Kidney (tissue), 14 donors: Measurements from ENCODE around the gene IPCEF1. TPM values are rescaled to one million over a fixed set of nuclear protein-coding genes. Genes with fewer than 3 reads are reported as not detected.

Source experiments
- DNase-seq, 5 donors: peaks; one replicate each; pipeline ENCODE4 v3.0.0-alpha.2; 2013 to 2020
- FAIRE-seq: peaks from 2 replicates; lab custom pipeline; 2012; peaks lifted over from hg19 to GRCh38; lab: Jason Lieb, UNC
- H3K27ac ChIP-seq, 2 donors: one replicate each; pipeline ENCODE4 v1.7.0; 2013; ENCODE audit warnings: low read depth in 2 of 2, low read length in 2 of 2, inconsistent platforms in 1 of 2
- H3K27me3 ChIP-seq: one replicate; pipeline ENCODE4 v1.7.1; 2013; ENCODE audit warnings: low read length, inconsistent platforms; ENCODE audit not compliant: control insufficient read depth, insufficient read depth
- H3K36me3 ChIP-seq, 3 donors: one replicate each; pipeline versions ENCODE4 v1.7.0 to v1.7.1; 2013; ENCODE audit warnings: low read length in 3 of 3, control low read depth in 1 of 3, inconsistent platforms in 1 of 3; ENCODE audit not compliant: insufficient read depth in 3 of 3, control insufficient read depth in 2 of 3
- H3K4me1 ChIP-seq, 3 donors: one replicate each; pipeline versions ENCODE4 v1.7.0 to v1.7.1; 2013; ENCODE audit warnings: low read length in 3 of 3, inconsistent platforms in 1 of 3, low read depth in 1 of 3; ENCODE audit not compliant: control insufficient read depth in 2 of 3, insufficient read depth in 2 of 3
- H3K4me3 ChIP-seq, 3 donors: one replicate each; pipeline versions ENCODE4 v1.7.0 to v1.8.1; 2013; ENCODE audit warnings: low read length in 3 of 3, control low read depth in 1 of 3, inconsistent platforms in 1 of 3
- H3K9ac ChIP-seq, 3 donors: one replicate each; pipeline versions ENCODE4 v1.7.0 to v1.7.1; 2013; ENCODE audit warnings: low read length in 3 of 3, control low read depth in 1 of 3, inconsistent platforms in 1 of 3
- H3K9me3 ChIP-seq, 3 donors: one replicate each; pipeline versions ENCODE4 v1.7.0 to v1.7.1; 2013; ENCODE audit warnings: low read length in 3 of 3, control low read depth in 1 of 3, inconsistent platforms in 1 of 3; ENCODE audit not compliant: control insufficient read depth in 2 of 3, insufficient read depth in 1 of 3
- intact Hi-C: fragments of 100-400 bp; cut with DNase I; formaldehyde crosslinking; loops from one replicate; pipeline ENCODE4 v1.11.1; 2022
- polyA plus RNA-seq: library from polyadenylated mRNA; stranded (reverse); fragments of 350-450 nt; fragmentation: Illumina TruSeq; extraction: RNeasy Lipid Tissue Mini Kit (QIAGEN cat#74804); gene quantifications from one replicate; pipeline ENCODE4 v1.2.3, GENCODE V29; 2014; ENCODE audit warnings: low read depth, low replicate concordance; ENCODE audit not compliant: insufficient read depth
- total RNA-seq: library from RNA; stranded (reverse); fragmentation: NEBNext Ultra II Directional; extraction: Animal tissue kit (Norgen Biotek cat#: 25700); gene quantifications from one replicate; pipeline ENCODE4 v1.2.1, GENCODE V29; 2021
- TF ChIP-seq, protein P1 (sequence below): IDR thresholded peaks from 3 replicates; pipeline ENCODE4 v1.5.1; 2012; ENCODE audit warnings: mild to moderate bottlenecking, moderate library complexity, borderline replicate concordance; ENCODE audit not compliant: insufficient read depth; ENCODE audit errors: extremely low read depth
- donor health status: control.
- donor health status: control.
- donor health status: control.
- donor health status: control.
- donor health status: control.
- donor health status: DM: yes; HTN: yes; CAD: no.
- donor health status: Normal renal cell carcinoma (clear cell type).

The IPCEF1 gene
- total and polyA plus RNA-seq, 2 donors from 2014 or later: 2.7 to 25.9 TPM

- no peaks in the 10 kb centered on the region for H3K27me3 ChIP-seq
- H3K27ac ChIP-seq: no peak overlapping the region
- FAIRE-seq: no peak
- no peaks in the 10 kb centered on the region for H3K4me1 ChIP-seq
- no peak overlapping the region for H3K4me3 ChIP-seq
- TF ChIP-seq, protein P1, sequence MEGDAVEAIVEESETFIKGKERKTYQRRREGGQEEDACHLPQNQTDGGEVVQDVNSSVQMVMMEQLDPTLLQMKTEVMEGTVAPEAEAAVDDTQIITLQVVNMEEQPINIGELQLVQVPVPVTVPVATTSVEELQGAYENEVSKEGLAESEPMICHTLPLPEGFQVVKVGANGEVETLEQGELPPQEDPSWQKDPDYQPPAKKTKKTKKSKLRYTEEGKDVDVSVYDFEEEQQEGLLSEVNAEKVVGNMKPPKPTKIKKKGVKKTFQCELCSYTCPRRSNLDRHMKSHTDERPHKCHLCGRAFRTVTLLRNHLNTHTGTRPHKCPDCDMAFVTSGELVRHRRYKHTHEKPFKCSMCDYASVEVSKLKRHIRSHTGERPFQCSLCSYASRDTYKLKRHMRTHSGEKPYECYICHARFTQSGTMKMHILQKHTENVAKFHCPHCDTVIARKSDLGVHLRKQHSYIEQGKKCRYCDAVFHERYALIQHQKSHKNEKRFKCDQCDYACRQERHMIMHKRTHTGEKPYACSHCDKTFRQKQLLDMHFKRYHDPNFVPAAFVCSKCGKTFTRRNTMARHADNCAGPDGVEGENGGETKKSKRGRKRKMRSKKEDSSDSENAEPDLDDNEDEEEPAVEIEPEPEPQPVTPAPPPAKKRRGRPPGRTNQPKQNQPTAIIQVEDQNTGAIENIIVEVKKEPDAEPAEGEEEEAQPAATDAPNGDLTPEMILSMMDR: no peak
- H3K9me3 ChIP-seq: no peaks in the 10 kb centered on the region
- intact Hi-C loops: no loop called here
- DNase-seq: no peak
- no peaks in the 10 kb centered on the region for H3K36me3 ChIP-seq
- no peak overlapping the region for H3K9ac ChIP-seq
Observed at GRCh38 chr6:154358019-154358545, 1.5 kb upstream of the IPCEF1 start.

- intact Hi-C loops: no loop called here
- H3K9ac ChIP-seq: no peak overlapping the region
- H3K4me1 ChIP-seq: no peaks in the 10 kb centered on the region
- H3K36me3 ChIP-seq: no peaks in the 10 kb centered on the region
- no peak overlapping the region for H3K4me3 ChIP-seq
- H3K27ac ChIP-seq: no peak overlapping the region
- H3K9me3 ChIP-seq: no peaks in the 10 kb centered on the region
- no peaks in the 10 kb centered on the region for H3K27me3 ChIP-seq
- no peak for DNase-seq
- TF ChIP-seq, protein P1: no peak
- FAIRE-seq: no peak
Observed at GRCh38 chr6:154356113-154356512, 490 bp downstream of the IPCEF1 start.

DNA sequence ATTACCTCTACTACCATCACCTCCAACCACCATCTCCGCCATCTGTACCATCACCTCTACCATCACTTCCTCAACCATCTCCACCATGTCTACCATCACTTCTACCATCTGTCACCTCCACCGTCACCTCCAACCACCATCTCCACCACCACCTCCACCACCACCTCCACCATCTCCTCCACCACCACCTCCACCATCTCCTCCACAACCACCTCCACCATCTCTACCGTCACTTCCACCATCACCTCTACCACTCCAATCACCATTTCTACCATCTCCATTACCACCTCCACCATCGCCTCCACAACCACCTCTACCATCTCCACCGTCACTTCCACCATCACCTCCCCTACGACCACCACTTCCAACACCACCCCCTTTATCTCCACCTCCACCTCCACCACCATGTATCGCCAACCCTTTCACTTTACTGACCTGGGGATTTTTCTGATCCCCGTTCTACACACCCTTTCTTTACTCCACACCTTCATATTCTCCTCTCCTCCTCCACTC is 2.3 kb downstream of the IPCEF1 start:
- DNase-seq (no peak), FAIRE-seq (no peak)
- H3K9ac ChIP-seq: no peak overlapping the region
- no peaks in the 10 kb centered on the region for H3K36me3 ChIP-seq
- H3K27me3 ChIP-seq: no peaks in the 10 kb centered on the region
- no peak overlapping the region for H3K4me3 ChIP-seq
- H3K4me1 ChIP-seq: no peaks in the 10 kb centered on the region
- no peaks in the 10 kb centered on the region for H3K9me3 ChIP-seq
- no peak overlapping the region for H3K27ac ChIP-seq
- intact Hi-C loops: no loop called here
- TF ChIP-seq, protein P1: no peak

DNA sequence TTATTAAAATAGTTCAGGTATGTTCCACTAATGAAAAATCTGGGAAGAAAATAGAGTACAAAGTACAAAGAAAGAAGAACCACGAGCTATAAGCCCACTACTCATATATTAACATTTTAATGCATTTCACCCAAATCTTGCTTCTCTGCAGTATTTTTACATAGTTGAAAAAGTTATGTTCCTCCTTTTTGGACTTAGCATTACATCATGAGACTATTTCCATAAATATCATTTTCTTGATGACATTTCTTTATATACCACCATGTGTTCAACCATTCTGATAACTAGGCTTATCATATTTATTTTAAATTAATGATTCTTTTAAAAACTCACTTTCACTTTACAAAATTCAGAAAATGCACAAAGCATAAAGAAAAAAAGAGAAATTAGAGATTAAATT is 3.0 kb downstream of the IPCEF1 start:
- Histone ChIP-seq H3K27ac (no peak overlapping the region), H3K27me3 (no peaks in the 10 kb centered on the region), H3K9me3 (no peaks in the 10 kb centered on the region), H3K4me3 (no peak overlapping the region), H3K36me3 (no peaks in the 10 kb centered on the region), H3K4me1 (peaks cover 0 to under 1% (median 0%) of the 10 kb centered on the region in 3 donors), H3K9ac (no peak overlapping the region)
- intact Hi-C loops: no loop called here
- no peak for FAIRE-seq
- TF ChIP-seq, protein P1: no peak
- DNase-seq: no peak
